MG63 (cell line): ENCODE results near the gene GAS7. TPM values are rescaled to one million over a fixed set of nuclear protein-coding genes. Genes with fewer than 3 reads are reported as not detected.

Experiments
- DNase-seq: peaks from one replicate; pipeline ENCODE4 v3.0.0-alpha.2; 2020
- H3K27me3 ChIP-seq: fragments of 250-450 bp; sonication (Bioruptor Pico); 2 replicates; pipeline ENCODE4 v1.5.1; 2020; ENCODE audit warnings: mild to moderate bottlenecking, moderate library complexity
- H3K36me3 ChIP-seq: fragments of 250-450 bp; sonication (Bioruptor Pico); 2 replicates; pipeline ENCODE4 v1.5.1; 2020; ENCODE audit warnings: mild to moderate bottlenecking, moderate library complexity
- H3K4me3 ChIP-seq: fragments of 250-450 bp; sonication (Bioruptor Pico); 2 replicates; pipeline ENCODE4 v1.5.1; 2020; ENCODE audit warnings: mild to moderate bottlenecking, moderate library complexity
- H3K9me3 ChIP-seq: fragments of 250-450 bp; sonication (Bioruptor Pico); 2 replicates; pipeline ENCODE4 v1.5.1; 2020; ENCODE audit warnings: mild to moderate bottlenecking, moderate library complexity
- total RNA-seq: library from RNA; depleted of rRNA; stranded (reverse); fragments of >200 nt; shearing (Covaris generic); gene quantifications from 2 replicates; pipeline ENCODE4 v1.2.3, GENCODE V29; 2014; ENCODE audit warnings: low replicate concordance

The GAS7 gene
- total RNA-seq, 1 experiment from 2014 or later, result 8.7 TPM

DNA sequence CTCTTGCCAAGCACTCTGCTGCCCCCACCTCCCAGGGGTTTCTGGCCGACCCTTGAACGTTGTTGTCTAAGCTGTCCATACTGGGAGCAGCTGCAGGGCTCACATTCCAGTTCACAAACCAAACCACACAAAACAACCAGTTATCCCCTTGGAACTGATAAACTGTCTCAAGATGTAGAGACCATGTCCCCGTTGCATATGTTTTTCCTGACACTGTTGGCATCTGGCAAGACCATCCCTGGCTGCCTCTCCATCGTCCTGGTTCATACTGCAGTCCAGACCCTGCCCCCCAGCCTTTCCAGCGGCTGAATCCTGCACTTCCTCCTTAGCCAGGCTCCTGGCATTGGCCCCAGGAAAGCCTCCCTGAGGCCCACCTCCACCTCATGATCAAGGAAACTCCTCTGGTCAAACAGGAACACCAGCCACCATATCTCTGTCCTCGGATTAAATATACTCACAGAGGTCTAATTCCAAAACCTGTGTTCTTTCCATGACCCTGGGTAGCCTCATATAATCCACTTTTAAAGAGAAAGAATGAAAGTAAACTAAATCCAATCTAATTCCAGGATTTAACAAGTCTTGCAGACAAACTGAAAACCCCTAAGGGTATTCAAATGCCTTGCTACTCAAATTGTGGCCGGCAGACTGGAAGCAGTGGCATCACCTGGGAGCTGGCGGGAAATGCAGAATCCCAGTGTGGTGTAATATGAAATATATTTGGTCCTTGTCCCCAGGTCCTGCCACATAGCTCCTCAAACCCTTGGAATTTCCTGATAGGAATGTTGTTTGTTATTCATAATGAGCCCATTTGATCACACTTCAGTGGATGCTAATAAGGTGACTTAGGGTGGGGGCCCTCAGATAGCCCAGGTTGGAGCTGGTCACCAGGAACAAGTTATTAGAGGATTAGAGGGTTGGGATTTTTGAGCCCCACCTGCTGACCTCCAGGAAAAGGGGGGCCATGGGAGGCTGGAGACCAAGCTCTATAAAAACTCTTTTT, 14.2 kb downstream of the GAS7 start:
- no peaks in the 10 kb centered on the region for H3K27me3 ChIP-seq
- no peaks in the 10 kb centered on the region for H3K36me3 ChIP-seq
- no peak for DNase-seq
- H3K9me3 ChIP-seq, result no peaks in the 10 kb centered on the region
- no peak overlapping the region for H3K4me3 ChIP-seq

- DNase-seq, result no peak
- Histone ChIP-seq H3K27me3 (no peaks in the 10 kb centered on the region), H3K9me3 (no peaks in the 10 kb centered on the region), H3K4me3 (no peak overlapping the region), H3K36me3 (no peaks in the 10 kb centered on the region)
These were observed 15.6 kb downstream of the GAS7 start for GRCh38 chr17:10182785-10183184.

DNA sequence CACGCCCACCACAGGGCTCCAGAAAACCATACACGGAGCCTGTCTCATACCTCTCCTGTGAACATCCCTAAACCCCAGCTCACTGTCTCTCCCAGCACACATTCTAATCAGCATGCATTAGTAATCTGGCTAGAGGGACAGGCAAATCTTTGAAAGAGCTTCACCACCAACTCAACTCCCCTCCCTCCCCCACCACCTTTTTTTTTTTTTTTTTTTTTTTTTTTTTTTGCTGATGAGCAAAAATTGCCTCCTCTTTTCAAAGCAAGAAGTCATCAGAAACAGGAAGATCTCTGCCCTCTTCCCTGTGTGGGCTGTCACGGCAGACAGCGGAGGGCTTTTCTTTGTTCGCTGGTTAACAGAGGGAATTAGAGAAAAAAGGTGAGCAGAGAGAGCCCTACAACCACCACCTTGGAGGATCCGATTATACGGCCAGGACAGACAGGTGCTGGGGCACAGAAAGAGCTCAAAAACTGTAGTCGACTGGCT, 19.9 kb downstream of the GAS7 start:
- Histone ChIP-seq H3K9me3 (no peaks in the 10 kb centered on the region), H3K36me3 (no peaks in the 10 kb centered on the region), H3K4me3 (no peak overlapping the region), H3K27me3 (no peaks in the 10 kb centered on the region)
- DNase-seq, result no peak

- Histone ChIP-seq H3K9me3 (no peaks in the 10 kb centered on the region), H3K36me3 (no peaks in the 10 kb centered on the region), H3K27me3 (no peaks in the 10 kb centered on the region; the same call in 1 of the 2 replicates), H3K4me3 (no peak overlapping the region)
- peak; percentile 87 for DNase-seq
These were observed 20.4 kb downstream of the GAS7 start for GRCh38 chr17:10177913-10178505.

GRCh38 chr17:10177131-10177912, 21.1 kb downstream of the GAS7 start:
- peaks cover 3% of the 10 kb centered on the region; the same call in 1 of the 2 replicates for H3K27me3 ChIP-seq
- H3K9me3 ChIP-seq, result 0 out of 2 replicates have a peak, but pooled peaks cover 3% of the 10 kb centered on the region
- DNase-seq, result no peak
- H3K36me3 ChIP-seq, result no peaks in the 10 kb centered on the region
- no peak overlapping the region for H3K4me3 ChIP-seq

- DNase-seq, result no peak
- Histone ChIP-seq H3K4me3 (no peak overlapping the region), H3K36me3 (no peaks in the 10 kb centered on the region), H3K27me3 (peaks cover 3% of the 10 kb centered on the region; the same call in 1 of the 2 replicates), H3K9me3 (0 out of 2 replicates have a peak, but pooled peaks cover 3% of the 10 kb centered on the region)
These were observed 24.5 kb downstream of the GAS7 start for GRCh38 chr17:10173913-10174312.

DNA sequence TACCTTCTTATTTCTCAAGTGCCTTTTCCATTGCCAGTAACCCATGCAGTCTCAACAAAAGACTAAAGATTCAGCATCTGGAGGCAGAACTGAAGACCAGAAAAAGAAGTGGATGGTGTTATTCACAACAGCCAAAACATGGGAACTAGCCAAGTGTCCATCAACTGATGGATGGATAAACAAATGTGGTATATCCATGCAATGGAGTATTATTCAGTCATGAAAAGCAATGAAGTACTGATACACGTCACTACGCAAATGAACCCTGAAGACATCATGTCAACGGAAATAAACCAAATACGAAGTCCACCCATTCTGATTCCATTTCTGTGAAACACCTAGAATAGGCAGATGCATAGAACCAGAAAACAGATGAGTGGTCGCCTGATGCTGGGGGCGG, 25.6 kb downstream of the GAS7 start:
- DNase-seq, result no peak
- Histone ChIP-seq H3K9me3 (0 out of 2 replicates have a peak, but pooled peaks cover 3% of the 10 kb centered on the region), H3K36me3 (no peaks in the 10 kb centered on the region), H3K27me3 (peaks cover 3% of the 10 kb centered on the region; the same call in 1 of the 2 replicates), H3K4me3 (no peak overlapping the region)

- Histone ChIP-seq H3K4me3 (no peak overlapping the region), H3K36me3 (no peaks in the 10 kb centered on the region), H3K9me3 (0 out of 2 replicates have a peak, but pooled peaks cover 3% of the 10 kb centered on the region), H3K27me3 (peaks cover 3% of the 10 kb centered on the region; the same call in 1 of the 2 replicates)
- DNase-seq, result no peak
These were observed 26.1 kb downstream of the GAS7 start for GRCh38 chr17:10172241-10172741.

GRCh38 chr17:10171581-10171981, 26.8 kb downstream of the GAS7 start:
- no peak overlapping the region for H3K4me3 ChIP-seq
- peaks cover 3% of the 10 kb centered on the region; the same call in 1 of the 2 replicates for H3K27me3 ChIP-seq
- H3K9me3 ChIP-seq, result 0 out of 2 replicates have a peak, but pooled peaks cover 3% of the 10 kb centered on the region
- no peak for DNase-seq
- H3K36me3 ChIP-seq, result no peaks in the 10 kb centered on the region

- H3K27me3 ChIP-seq, result peaks cover 3% of the 10 kb centered on the region; the same call in 1 of the 2 replicates
- no peaks in the 10 kb centered on the region for H3K36me3 ChIP-seq
- H3K4me3 ChIP-seq, result no peak overlapping the region
- 0 out of 2 replicates have a peak, but pooled peaks cover 3% of the 10 kb centered on the region for H3K9me3 ChIP-seq
- DNase-seq, result no peak
These were observed 27.3 kb downstream of the GAS7 start for GRCh38 chr17:10171122-10171571.

GRCh38 chr17:10170233-10170632, 28.2 kb downstream of the GAS7 start:
- peaks cover 3% of the 10 kb centered on the region; the same call in 1 of the 2 replicates for H3K27me3 ChIP-seq
- H3K36me3 ChIP-seq, result no peaks in the 10 kb centered on the region
- 0 out of 2 replicates have a peak, but pooled peaks cover 3% of the 10 kb centered on the region for H3K9me3 ChIP-seq
- DNase-seq, result no peak
- no peak overlapping the region for H3K4me3 ChIP-seq

GRCh38 chr17:10169290-10169689, 29.1 kb downstream of the GAS7 start:
- no peak for DNase-seq
- H3K4me3 ChIP-seq, result no peak overlapping the region
- H3K9me3 ChIP-seq, result 0 out of 2 replicates have a peak, but pooled peaks cover 3% of the 10 kb centered on the region
- H3K27me3 ChIP-seq, result peaks cover 3% of the 10 kb centered on the region; the same call in 1 of the 2 replicates
- no peaks in the 10 kb centered on the region for H3K36me3 ChIP-seq

GRCh38 chr17:10166176-10166935, 32.0 kb downstream of the GAS7 start:
- Histone ChIP-seq H3K9me3 (no peaks in the 10 kb centered on the region), H3K36me3 (no peaks in the 10 kb centered on the region), H3K4me3 (no peak overlapping the region), H3K27me3 (no peaks in the 10 kb centered on the region)
- DNase-seq, result no peak

GRCh38 chr17:10162096-10162495, 36.3 kb downstream of the GAS7 start:
- Histone ChIP-seq H3K36me3 (no peaks in the 10 kb centered on the region), H3K27me3 (no peaks in the 10 kb centered on the region), H3K4me3 (no peak overlapping the region), H3K9me3 (no peaks in the 10 kb centered on the region)
- no peak for DNase-seq

DNA sequence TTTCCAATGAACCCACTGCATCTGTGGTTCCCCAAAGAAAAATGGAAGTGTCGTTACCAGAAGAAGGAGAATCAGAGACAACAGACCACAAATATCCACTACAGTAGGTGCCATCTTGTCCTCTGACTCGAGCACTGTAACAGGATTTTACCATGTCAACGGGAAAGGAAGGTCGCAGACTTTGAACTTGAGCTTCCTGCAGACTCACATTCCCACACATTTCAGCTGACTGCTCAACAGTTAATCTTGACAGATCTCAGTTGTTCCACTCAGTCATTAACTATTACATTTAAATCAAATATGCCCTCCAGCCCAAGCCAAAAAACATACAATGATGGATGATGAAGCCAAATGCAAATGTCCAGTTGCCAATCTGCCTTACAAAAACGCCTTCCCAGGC, 37.0 kb downstream of the GAS7 start:
- Histone ChIP-seq H3K36me3 (no peaks in the 10 kb centered on the region), H3K27me3 (no peaks in the 10 kb centered on the region), H3K9me3 (no peaks in the 10 kb centered on the region), H3K4me3 (no peak overlapping the region)
- DNase-seq, result no peak
